ENCODE measurements around the gene ZNF232.
A peak's percentile ranks its signal among the peaks of the same experiment; 100 is the strongest.
"Not testable (repeated sequence)": the region's sequence is repeated elsewhere in the genome, so short reads cannot be mapped to it uniquely, and the experiment has no call there.

Gene ZNF232

GRCh38 chr17:5111402-5112204, at the start of gene ZNF232:
Gene ZNF232, minus strand, starts transcription at chr17:5111878. Its CDS starts 56 bp downstream, at chr17:5111822.
- Histone ChIP-seq H3K9me3 (ENCODE audit: control insufficient read depth, insufficient read depth, low read length) (peaks cover 1% of the 10 kb centered on the region; the same call in 1 of the 2 replicates), H3K27me3 (ENCODE audit: control insufficient read depth, insufficient read depth, low read length) (0 out of 2 replicates have a peak, but pooled peaks cover 2% of the 10 kb centered on the region), H3K36me3 (ENCODE audit: control insufficient read depth, insufficient read depth, low read length) (peaks cover 36% of the 10 kb centered on the region), H3K4me3 (ENCODE audit: low read depth, low read length) (peak within 1 kb of the TSS; percentile 74), H3K4me1 (ENCODE audit: control insufficient read depth, insufficient read depth, low read length) (peaks cover 7% of the 10 kb centered on the region; the same call in 1 of the 2 replicates), H3K27ac (ENCODE audit: low read depth, low read length) (peak within 1 kb of the TSS; percentile 78), H3K9ac (ENCODE audit: low read depth, low read length) (peak within 1 kb of the TSS; percentile 67)

GRCh38 chr17:5160702-5161101, 49.0 kb upstream of the ZNF232 start:
- H3K4me1 ChIP-seq (ENCODE audit: control insufficient read depth, insufficient read depth, low read length); H3K4me3 ChIP-seq (ENCODE audit: low read depth, low read length); H3K9me3 ChIP-seq (ENCODE audit: control insufficient read depth, insufficient read depth, low read length); H3K27ac ChIP-seq (ENCODE audit: low read depth, low read length); H3K27me3 ChIP-seq (ENCODE audit: control insufficient read depth, insufficient read depth, low read length); H3K9ac ChIP-seq (ENCODE audit: low read depth, low read length); H3K36me3 ChIP-seq (ENCODE audit: control insufficient read depth, insufficient read depth, low read length): not testable (repeated sequence)

- not testable (repeated sequence) for H3K4me1 ChIP-seq (ENCODE audit: control insufficient read depth, insufficient read depth, low read length); H3K27me3 ChIP-seq (ENCODE audit: control insufficient read depth, insufficient read depth, low read length); H3K4me3 ChIP-seq (ENCODE audit: low read depth, low read length); H3K9me3 ChIP-seq (ENCODE audit: control insufficient read depth, insufficient read depth, low read length); H3K9ac ChIP-seq (ENCODE audit: low read depth, low read length); H3K36me3 ChIP-seq (ENCODE audit: control insufficient read depth, insufficient read depth, low read length); H3K27ac ChIP-seq (ENCODE audit: low read depth, low read length)
These were observed 34.4 kb upstream of the ZNF232 start for GRCh38 chr17:5146122-5146521.

GRCh38 chr17:5142877-5143276, 31.2 kb upstream of the ZNF232 start:
- not testable (repeated sequence) for H3K4me3 ChIP-seq (ENCODE audit: low read depth, low read length); H3K9me3 ChIP-seq (ENCODE audit: control insufficient read depth, insufficient read depth, low read length); H3K27me3 ChIP-seq (ENCODE audit: control insufficient read depth, insufficient read depth, low read length); H3K9ac ChIP-seq (ENCODE audit: low read depth, low read length); H3K4me1 ChIP-seq (ENCODE audit: control insufficient read depth, insufficient read depth, low read length); H3K27ac ChIP-seq (ENCODE audit: low read depth, low read length); H3K36me3 ChIP-seq (ENCODE audit: control insufficient read depth, insufficient read depth, low read length)

GRCh38 chr17:5139458-5139732, 27.7 kb upstream of the ZNF232 start:
- Histone ChIP-seq H3K9me3 (ENCODE audit: control insufficient read depth, insufficient read depth, low read length) (no peaks in the 10 kb centered on the region), H3K36me3 (ENCODE audit: control insufficient read depth, insufficient read depth, low read length) (no peaks in the 10 kb centered on the region), H3K9ac (ENCODE audit: low read depth, low read length) (no peak overlapping the region), H3K4me3 (ENCODE audit: low read depth, low read length) (no peak overlapping the region), H3K27me3 (ENCODE audit: control insufficient read depth, insufficient read depth, low read length) (no peaks in the 10 kb centered on the region), H3K27ac (ENCODE audit: low read depth, low read length) (no peak overlapping the region), H3K4me1 (ENCODE audit: control insufficient read depth, insufficient read depth, low read length) (no peaks in the 10 kb centered on the region)

GRCh38 chr17:5138616-5139457, 27.2 kb upstream of the ZNF232 start:
- H3K36me3 ChIP-seq (ENCODE audit: control insufficient read depth, insufficient read depth, low read length), result no peaks in the 10 kb centered on the region
- H3K9ac ChIP-seq (ENCODE audit: low read depth, low read length), result no peak overlapping the region
- no peak overlapping the region for H3K4me3 ChIP-seq (ENCODE audit: low read depth, low read length)
- no peak overlapping the region for H3K27ac ChIP-seq (ENCODE audit: low read depth, low read length)
- no peaks in the 10 kb centered on the region for H3K4me1 ChIP-seq (ENCODE audit: control insufficient read depth, insufficient read depth, low read length)
- H3K27me3 ChIP-seq (ENCODE audit: control insufficient read depth, insufficient read depth, low read length), result no peaks in the 10 kb centered on the region
- H3K9me3 ChIP-seq (ENCODE audit: control insufficient read depth, insufficient read depth, low read length), result no peaks in the 10 kb centered on the region

GRCh38 chr17:5138198-5138544, 26.5 kb upstream of the ZNF232 start:
- not testable (repeated sequence) for H3K36me3 ChIP-seq (ENCODE audit: control insufficient read depth, insufficient read depth, low read length); H3K9me3 ChIP-seq (ENCODE audit: control insufficient read depth, insufficient read depth, low read length); H3K27me3 ChIP-seq (ENCODE audit: control insufficient read depth, insufficient read depth, low read length); H3K9ac ChIP-seq (ENCODE audit: low read depth, low read length); H3K27ac ChIP-seq (ENCODE audit: low read depth, low read length); H3K4me3 ChIP-seq (ENCODE audit: low read depth, low read length); H3K4me1 ChIP-seq (ENCODE audit: control insufficient read depth, insufficient read depth, low read length)

GRCh38 chr17:5137511-5138197, 26.0 kb upstream of the ZNF232 start:
- H3K4me1 ChIP-seq (ENCODE audit: control insufficient read depth, insufficient read depth, low read length); H3K9ac ChIP-seq (ENCODE audit: low read depth, low read length); H3K4me3 ChIP-seq (ENCODE audit: low read depth, low read length); H3K27me3 ChIP-seq (ENCODE audit: control insufficient read depth, insufficient read depth, low read length); H3K9me3 ChIP-seq (ENCODE audit: control insufficient read depth, insufficient read depth, low read length); H3K36me3 ChIP-seq (ENCODE audit: control insufficient read depth, insufficient read depth, low read length); H3K27ac ChIP-seq (ENCODE audit: low read depth, low read length): not testable (repeated sequence)

- not testable (repeated sequence) for H3K27me3 ChIP-seq (ENCODE audit: control insufficient read depth, insufficient read depth, low read length); H3K4me1 ChIP-seq (ENCODE audit: control insufficient read depth, insufficient read depth, low read length); H3K9me3 ChIP-seq (ENCODE audit: control insufficient read depth, insufficient read depth, low read length); H3K36me3 ChIP-seq (ENCODE audit: control insufficient read depth, insufficient read depth, low read length); H3K9ac ChIP-seq (ENCODE audit: low read depth, low read length); H3K27ac ChIP-seq (ENCODE audit: low read depth, low read length); H3K4me3 ChIP-seq (ENCODE audit: low read depth, low read length)
These were observed 25.1 kb upstream of the ZNF232 start for GRCh38 chr17:5136580-5137412.

GRCh38 chr17:5135726-5136579, 24.3 kb upstream of the ZNF232 start:
- Histone ChIP-seq H3K27me3 (ENCODE audit: control insufficient read depth, insufficient read depth, low read length) (no peaks in the 10 kb centered on the region), H3K9me3 (ENCODE audit: control insufficient read depth, insufficient read depth, low read length) (no peaks in the 10 kb centered on the region), H3K4me1 (ENCODE audit: control insufficient read depth, insufficient read depth, low read length) (no peaks in the 10 kb centered on the region), H3K36me3 (ENCODE audit: control insufficient read depth, insufficient read depth, low read length) (no peaks in the 10 kb centered on the region), H3K27ac (ENCODE audit: low read depth, low read length) (no peak overlapping the region), H3K4me3 (ENCODE audit: low read depth, low read length) (no peak overlapping the region), H3K9ac (ENCODE audit: low read depth, low read length) (no peak overlapping the region)

Data from HUES48 (cell line).